ENCODE results near the gene MT2A. TPM values are rescaled to one million over a fixed set of nuclear protein-coding genes. Genes with fewer than 3 reads are reported as not detected.

The MT2A gene
- total RNA-seq, 1 experiment from 2014 or later = 673 TPM

GRCh38 chr16:56593573-56594291, 14.7 kb upstream of the MT2A start:
- in situ Hi-C loops (cut with HindIII; ENCODE audit: low pct_unique_long_range_greater_than_20kb, low sequenced_read_pairs) (no loop called here), intact Hi-C loops (cut with micrococcal nuclease; ENCODE audit: unreplicated experiment) (no loop called here)
- Histone ChIP-seq H3K9me3 (ENCODE audit: control insufficient read depth, insufficient read depth, low read depth, low read length) (no peaks in the 10 kb centered on the region), H3K4me3 (ENCODE audit: low read depth in 2 of 2, low read length in 2 of 2) (no peak overlapping the region), H3K36me3 (ENCODE audit: control insufficient read depth, insufficient read depth, low read length) (no peaks in the 10 kb centered on the region), H3K4me1 (ENCODE audit: control insufficient read depth, insufficient read depth, low read length) (no peaks in the 10 kb centered on the region), H3K27me3 (ENCODE audit: control insufficient read depth, insufficient read depth, low read length) (no peaks in the 10 kb centered on the region; the same call in 1 of the 2 replicates), H3K27ac (ENCODE audit: low read length) (no peak overlapping the region)
- ChIA-PET POLR2A (no interaction called here), CTCF (no interaction called here)
- TF ChIP-seq TCF7L2 (IDR thresholded peaks at IDR 0.05; ENCODE audit: low read depth, low read length) (no peak), CTCF (IDR thresholded peaks at IDR 0.05) (no peak), POLR2AphosphoS5 (IDR thresholded peaks at IDR 0.05; ENCODE audit: low read depth, low read length) (no peak), SIN3A (IDR thresholded peaks at IDR 0.05; ENCODE audit: borderline replicate concordance, insufficient read depth, low read depth, low read length) (no peak), REST (IDR thresholded peaks at IDR 0.05; ENCODE audit: insufficient read depth in 1 of 2, low read depth in 2 of 2, low read length in 1 of 2) (no peak)
- DNase-seq (ENCODE audit: low read depth, low spot score) (no peak), ATAC-seq (no peak)
- BruUV-seq (replicated peaks) = no TSS peak

- Histone ChIP-seq H3K36me3 (ENCODE audit: control insufficient read depth, insufficient read depth, low read length) (no peaks in the 10 kb centered on the region), H3K4me3 (ENCODE audit: low read depth in 2 of 2, low read length in 2 of 2) (no peak overlapping the region), H3K9me3 (ENCODE audit: control insufficient read depth, insufficient read depth, low read depth, low read length) (no peaks in the 10 kb centered on the region), H3K27me3 (ENCODE audit: control insufficient read depth, insufficient read depth, low read length) (no peaks in the 10 kb centered on the region), H3K4me1 (ENCODE audit: control insufficient read depth, insufficient read depth, low read length) (no peaks in the 10 kb centered on the region), H3K27ac (ENCODE audit: low read length) (no peak overlapping the region)
- ChIA-PET POLR2A (no interaction called here), CTCF (no interaction called here)
- in situ Hi-C loops (cut with HindIII; ENCODE audit: low pct_unique_long_range_greater_than_20kb, low sequenced_read_pairs) = no loop called here
- DNase-seq (ENCODE audit: low read depth, low spot score) (no peak), ATAC-seq (no peak)
- no TSS peak for BruUV-seq (replicated peaks)
- intact Hi-C loops (cut with micrococcal nuclease; ENCODE audit: unreplicated experiment) = no loop called here
- TF ChIP-seq POLR2AphosphoS5 (IDR thresholded peaks at IDR 0.05; ENCODE audit: low read depth, low read length) = no peak
- no peak for TF ChIP-seq TCF7L2 (IDR thresholded peaks at IDR 0.05; ENCODE audit: low read depth, low read length)
- no peak for TF ChIP-seq REST (IDR thresholded peaks at IDR 0.05; ENCODE audit: insufficient read depth in 1 of 2, low read depth in 2 of 2, low read length in 1 of 2)
- TF ChIP-seq CTCF (IDR thresholded peaks at IDR 0.05) = no peak
- TF ChIP-seq SIN3A (IDR thresholded peaks at IDR 0.05; ENCODE audit: borderline replicate concordance, insufficient read depth, low read depth, low read length) = no peak
Observed at GRCh38 chr16:56594292-56594619, 14.1 kb upstream of the MT2A start.
